Body of pancreas (tissue), 4 donors: ENCODE results near the gene HPRT1. TPM values are rescaled to one million over a fixed set of nuclear protein-coding genes. Genes with fewer than 3 reads are reported as not detected.

ENCODE experiments used
- ATAC-seq: fragments of 150-250 bp; one replicate; pipeline ENCODE4 v1.9.1; 2016
- DNase-seq, 4 donors: peaks; one replicate each; pipeline ENCODE4 v3.0.0-alpha.2; 2019
- H3K27ac ChIP-seq, 4 donors: fragments of 200-600 bp; sonication (generic); 1 replicate in 3 of 4; 2 replicates in 1 of 4; pipeline versions ENCODE4 v1.5.1 to v1.6.1; 2016 to 2019; ENCODE audit warnings: mild to moderate bottlenecking in 1 of 4, mixed read lengths in 1 of 4, moderate library complexity in 1 of 4
- H3K27me3 ChIP-seq, 2 donors: fragments of 200-600 bp; sonication (generic); one replicate each; pipeline ENCODE4 v1.6.0; 2016; ENCODE audit warnings: mild to moderate bottlenecking in 1 of 2
- H3K36me3 ChIP-seq, 2 donors: fragments of 200-600 bp; sonication (generic); replicated peaks in 1 of 2; 2 replicates each; pipeline ENCODE4 v1.5.1; 2016; ENCODE audit warnings: low read depth in 2 of 2; ENCODE audit not compliant: insufficient read depth in 1 of 2
- H3K4me1 ChIP-seq: fragments of 200-600 bp; sonication (generic); one replicate; pipeline ENCODE4 v1.6.0; 2016
- H3K4me3 ChIP-seq, 2 donors: fragments of 200-600 bp; sonication (generic); 1 replicate in 1 of 2; 2 replicates in 1 of 2; pipeline ENCODE4 v1.5.1; 2016 to 2019
- H3K9me3 ChIP-seq, 3 donors: fragments of 200-600 bp; sonication (generic); 1 replicate in 2 of 3; 2 replicates in 1 of 3; pipeline ENCODE4 v1.5.1; 2016
- POLR2A ChIP-seq, 3 donors: fragments of 450-650 bp; IDR thresholded peaks; one replicate each; pipeline ENCODE4 v1.6.1; 2016; ENCODE audit warnings: antibody characterized with exemption in 3 of 3, mild to moderate bottlenecking in 2 of 3
- WGBS, 2 donors: methylation state at CpG; one replicate each; pipeline ENCODE4 v1.1.5; 2017; 5-methylcytosine and 5-hydroxymethylcytosine counted together
- intact Hi-C: fragments of 100-400 bp; cut with DNase I; formaldehyde crosslinking; loops from one replicate; pipeline ENCODE4 v1.15.1; 2023
- total RNA-seq, 2 donors: library from RNA; depleted of rRNA; stranded (reverse); fragments of >200 nt; gene quantifications; one replicate each; pipeline ENCODE4 v1.1.0, GENCODE V29; 2016
- TF ChIP-seq, protein P1 (sequence below), 7 experiments: fragments of 450-650 bp in 4 of 7; fragments of 200-600 bp in 3 of 7; sonication (generic) in 3 of 7; IDR thresholded peaks; one replicate each; pipeline ENCODE4 v1.5.1; 2016 to 2019; ENCODE audit warnings: antibody characterized with exemption in 7 of 7

HPRT1 gene
- total RNA-seq, 2 donors from 2014 or later, result 15.8 to 18.7 TPM

DNA sequence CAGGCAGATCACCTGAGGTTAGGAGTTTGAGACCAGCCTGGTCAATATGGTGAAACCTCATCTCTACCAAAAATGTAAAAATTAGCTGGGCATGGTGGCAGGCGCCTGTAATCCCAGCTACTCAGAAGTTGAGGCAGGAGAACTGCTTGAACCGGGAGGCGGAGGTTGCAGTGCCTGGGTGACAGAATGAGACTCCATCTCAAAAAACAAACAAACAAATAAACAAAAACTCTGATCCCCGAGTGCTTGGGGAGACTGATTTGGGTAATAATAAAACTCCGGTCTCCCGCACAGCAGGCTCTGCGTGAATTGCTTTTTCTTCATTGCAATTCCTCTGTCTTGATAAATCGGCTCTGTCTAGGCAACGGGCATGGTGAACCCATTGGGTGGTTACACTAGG lies 73.4 kb downstream of the HPRT1 start:
- Histone ChIP-seq H3K9me3 (no peaks in the 10 kb centered on the region), H3K27me3 (no peaks in the 10 kb centered on the region), H3K4me3 (no peak overlapping the region), H3K36me3 (no peaks in the 10 kb centered on the region), H3K27ac (no peak overlapping the region), H3K4me1 (peaks cover 9% of the 10 kb centered on the region)
- DNase-seq (no peak), ATAC-seq (no peak)
- no peak for TF ChIP-seq POLR2A (IDR thresholded peaks at IDR 0.05)
- TF ChIP-seq, protein P1, sequence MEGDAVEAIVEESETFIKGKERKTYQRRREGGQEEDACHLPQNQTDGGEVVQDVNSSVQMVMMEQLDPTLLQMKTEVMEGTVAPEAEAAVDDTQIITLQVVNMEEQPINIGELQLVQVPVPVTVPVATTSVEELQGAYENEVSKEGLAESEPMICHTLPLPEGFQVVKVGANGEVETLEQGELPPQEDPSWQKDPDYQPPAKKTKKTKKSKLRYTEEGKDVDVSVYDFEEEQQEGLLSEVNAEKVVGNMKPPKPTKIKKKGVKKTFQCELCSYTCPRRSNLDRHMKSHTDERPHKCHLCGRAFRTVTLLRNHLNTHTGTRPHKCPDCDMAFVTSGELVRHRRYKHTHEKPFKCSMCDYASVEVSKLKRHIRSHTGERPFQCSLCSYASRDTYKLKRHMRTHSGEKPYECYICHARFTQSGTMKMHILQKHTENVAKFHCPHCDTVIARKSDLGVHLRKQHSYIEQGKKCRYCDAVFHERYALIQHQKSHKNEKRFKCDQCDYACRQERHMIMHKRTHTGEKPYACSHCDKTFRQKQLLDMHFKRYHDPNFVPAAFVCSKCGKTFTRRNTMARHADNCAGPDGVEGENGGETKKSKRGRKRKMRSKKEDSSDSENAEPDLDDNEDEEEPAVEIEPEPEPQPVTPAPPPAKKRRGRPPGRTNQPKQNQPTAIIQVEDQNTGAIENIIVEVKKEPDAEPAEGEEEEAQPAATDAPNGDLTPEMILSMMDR (IDR thresholded peaks at IDR 0.05), result no peak
- intact Hi-C loops, result no loop called here
- WGBS, 2 donors, result 86 to 87% methylated on average over 8 to 9 of the region's 9 CpGs

DNA sequence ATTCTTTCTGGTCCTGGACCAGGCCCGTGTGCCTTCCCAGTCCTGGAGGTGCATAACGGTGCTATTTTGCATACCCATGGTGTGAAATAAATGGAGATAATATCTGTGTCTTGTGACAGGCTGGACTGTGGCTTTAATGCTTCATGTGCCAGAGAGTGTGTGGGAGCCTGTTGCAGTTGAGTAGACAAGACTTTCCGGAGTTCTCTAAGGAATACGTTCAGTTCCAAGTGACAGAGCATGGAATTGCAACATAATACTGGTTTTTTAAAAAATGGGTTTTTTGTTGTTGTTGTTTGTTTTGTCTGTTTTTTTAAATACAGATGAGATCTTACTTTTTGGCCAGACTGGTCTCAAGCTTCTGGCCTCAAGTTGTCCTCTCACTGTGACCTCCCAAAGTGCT lies 74.0 kb downstream of the HPRT1 start:
- intact Hi-C loops, result no loop called here
- peaks cover 9% of the 10 kb centered on the region for H3K4me1 ChIP-seq
- no peaks in the 10 kb centered on the region for H3K36me3 ChIP-seq
- no peak overlapping the region for H3K27ac ChIP-seq
- no peaks in the 10 kb centered on the region for H3K9me3 ChIP-seq
- DNase-seq, result no peak
- 59 to 62% methylated on average over 3 to 4 of the region's 4 CpGs for WGBS, 2 donors
- no peak for TF ChIP-seq POLR2A (IDR thresholded peaks at IDR 0.05)
- TF ChIP-seq, protein P1 (IDR thresholded peaks at IDR 0.05), result no peak
- H3K27me3 ChIP-seq, result no peaks in the 10 kb centered on the region
- no peak for ATAC-seq
- no peak overlapping the region for H3K4me3 ChIP-seq

DNA sequence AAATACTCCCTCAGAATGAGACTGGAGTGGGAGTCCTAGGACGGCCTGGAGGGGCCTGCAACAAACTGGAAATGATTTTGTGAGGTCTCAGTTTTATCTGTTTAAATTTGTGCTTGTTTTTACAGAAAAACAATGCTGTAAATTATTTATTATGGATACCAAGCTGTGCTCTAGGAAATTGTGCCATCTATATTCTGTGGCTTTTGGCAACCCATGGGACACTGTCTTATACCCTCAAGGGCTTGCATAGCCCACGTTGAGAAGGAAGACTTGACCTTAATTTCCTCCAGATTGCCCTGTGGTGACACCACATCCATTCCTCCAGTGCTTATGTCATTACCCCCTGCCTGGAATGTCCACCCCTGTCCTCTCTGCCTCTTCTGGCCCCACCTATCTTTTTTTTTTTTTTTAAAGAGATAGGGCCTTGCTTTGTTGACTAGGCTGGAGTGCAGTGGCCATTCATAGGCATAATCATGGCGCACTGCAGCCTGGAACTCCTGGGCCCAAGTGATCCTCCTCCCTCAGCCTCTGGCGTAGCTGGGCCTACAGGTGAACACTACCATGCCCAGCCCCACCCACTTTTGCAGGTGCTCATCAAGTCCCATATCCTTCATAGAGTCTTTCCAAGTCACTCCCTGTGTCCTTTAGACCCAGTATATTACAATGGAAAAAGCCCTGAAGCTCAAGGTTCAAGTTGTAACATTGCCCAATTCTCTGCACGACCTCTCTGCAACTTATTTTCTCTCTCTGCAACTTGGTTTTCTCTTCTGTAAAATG lies 77.4 kb downstream of the HPRT1 start:
- peaks cover 9% of the 10 kb centered on the region for H3K4me1 ChIP-seq
- ATAC-seq (no peak), DNase-seq (peak in 1 of 4 donors; percentile 3)
- intact Hi-C loops, result no loop called here
- H3K27me3 ChIP-seq, result no peaks in the 10 kb centered on the region
- TF ChIP-seq POLR2A (IDR thresholded peaks at IDR 0.05), result no peak
- TF ChIP-seq, protein P1 (IDR thresholded peaks at IDR 0.05), result no peak
- WGBS, 2 donors, result 40 to 78% methylated on average over 3 to 4 of the region's 5 CpGs
- H3K9me3 ChIP-seq, result no peaks in the 10 kb centered on the region
- H3K36me3 ChIP-seq, result no peaks in the 10 kb centered on the region
- H3K4me3 ChIP-seq, result no peak overlapping the region
- no peak overlapping the region for H3K27ac ChIP-seq

DNA sequence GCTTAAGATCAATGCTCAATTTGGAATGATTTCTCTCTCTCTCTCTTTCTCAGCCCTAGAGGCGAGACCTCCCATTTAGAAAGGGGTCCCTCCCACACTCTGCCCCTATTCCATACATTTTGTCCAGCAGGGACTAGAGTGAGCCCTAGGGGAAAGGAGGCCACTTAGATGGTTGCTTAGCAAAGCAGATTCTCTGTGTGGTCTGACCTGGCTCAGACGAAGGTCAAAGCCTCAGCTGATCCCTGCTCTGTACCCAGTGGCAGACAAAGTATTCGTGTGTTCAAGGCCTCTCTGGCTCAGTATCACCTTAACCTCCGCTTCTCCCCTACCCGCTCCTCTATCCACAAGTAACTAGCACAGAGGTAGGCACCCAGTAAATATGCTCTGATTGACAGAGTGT lies 78.4 kb downstream of the HPRT1 start:
- no peak for TF ChIP-seq POLR2A (IDR thresholded peaks at IDR 0.05)
- TF ChIP-seq, protein P1 (IDR thresholded peaks at IDR 0.05), result no peak
- no peaks in the 10 kb centered on the region for H3K36me3 ChIP-seq
- H3K27me3 ChIP-seq, result no peaks in the 10 kb centered on the region
- H3K27ac ChIP-seq, result no peak overlapping the region
- no peak overlapping the region for H3K4me3 ChIP-seq
- DNase-seq (no peak), ATAC-seq (no peak)
- H3K9me3 ChIP-seq, result no peaks in the 10 kb centered on the region
- intact Hi-C loops, result no loop called here
- WGBS, 2 donors, result 75 to 82% methylated on average over 4 of the region's 5 CpGs
- H3K4me1 ChIP-seq, result peaks cover 9% of the 10 kb centered on the region

DNA sequence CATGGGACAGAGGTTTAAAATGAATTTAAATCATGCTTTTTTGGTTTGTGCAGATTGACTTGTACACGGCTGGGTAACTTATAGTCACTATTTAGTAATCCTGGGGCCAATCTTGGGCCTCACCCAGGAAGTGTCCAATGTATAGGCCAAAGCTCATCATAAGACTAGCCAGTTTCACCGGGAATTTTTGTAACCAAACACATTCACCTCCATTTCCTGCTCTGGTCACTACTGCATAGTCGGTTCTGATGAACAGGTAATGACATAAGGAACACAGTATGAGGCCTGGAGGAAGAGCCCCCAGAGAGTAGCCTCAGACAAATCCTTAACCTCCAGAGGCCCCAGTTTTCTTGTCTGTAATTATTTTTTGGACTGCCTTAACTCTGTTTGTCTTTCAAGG lies 81.9 kb downstream of the HPRT1 start:
- no peaks in the 10 kb centered on the region for H3K27me3 ChIP-seq
- H3K4me1 ChIP-seq, result peaks cover 8% of the 10 kb centered on the region
- no peak for TF ChIP-seq POLR2A (IDR thresholded peaks at IDR 0.05)
- TF ChIP-seq, protein P1 (IDR thresholded peaks at IDR 0.05), result no peak
- WGBS, 2 donors, result 60 to 92% methylated on average over 3 of the region's 3 CpGs
- H3K36me3 ChIP-seq, result no peaks in the 10 kb centered on the region
- intact Hi-C loops, result no loop called here
- H3K4me3 ChIP-seq, result no peak overlapping the region
- no peak for DNase-seq
- no peak for ATAC-seq
- H3K27ac ChIP-seq, result no peak overlapping the region
- no peaks in the 10 kb centered on the region for H3K9me3 ChIP-seq
